ENCODE results near the gene ARMC9. TPM values are rescaled to one million over a fixed set of nuclear protein-coding genes. Genes with fewer than 3 reads are reported as not detected.

ARMC9 gene
- total RNA-seq, 1 donor from 2014 or later, result 35.2 TPM

DNA sequence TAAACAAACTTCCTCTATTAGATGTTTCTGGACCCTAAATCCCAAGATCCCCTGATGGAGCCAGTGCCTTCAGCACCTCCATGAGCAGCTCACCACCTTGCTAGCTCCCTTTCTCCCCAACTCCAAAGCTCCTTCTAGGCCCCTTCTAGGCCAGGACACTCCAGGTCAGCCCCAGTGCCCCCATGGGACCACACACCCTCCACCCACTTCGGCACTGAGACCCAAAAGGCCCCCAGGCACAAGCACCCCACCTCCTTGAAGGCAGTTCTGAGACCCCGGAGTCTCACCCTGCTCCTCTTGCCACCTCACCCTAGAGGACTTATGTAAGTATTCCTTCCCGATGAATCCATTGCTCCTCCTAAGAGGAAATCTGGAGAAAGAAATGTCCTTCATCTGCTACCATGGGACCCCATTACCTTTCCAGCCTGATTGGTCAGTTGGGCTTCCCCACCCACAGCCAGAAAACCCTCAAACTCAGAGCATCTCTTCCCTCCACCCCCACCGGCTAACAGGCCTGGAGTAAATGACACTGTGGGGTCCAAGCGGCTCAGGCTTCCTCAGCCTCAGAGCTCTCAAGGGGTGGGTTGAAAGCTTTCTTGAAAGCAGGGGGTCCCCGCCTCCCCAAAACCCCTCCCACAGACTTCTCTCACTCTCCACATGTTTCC is 9.8 kb upstream of the ARMC9 start:
- Mint-ChIP-seq H3K36me3 (no peaks in the 10 kb centered on the region), H3K4me3 (no peak overlapping the region), H3K4me1 (ENCODE audit: unreplicated experiment) (peaks cover 7% of the 10 kb centered on the region), H3K27me3 (peaks cover 33% of the 10 kb centered on the region), H3K27ac (no peak overlapping the region), H3K9me3 (no peaks in the 10 kb centered on the region)
- DNase-seq (ENCODE audit: extremely low spot score, unreplicated experiment), result no peak
- TF ChIP-seq, protein P1, sequence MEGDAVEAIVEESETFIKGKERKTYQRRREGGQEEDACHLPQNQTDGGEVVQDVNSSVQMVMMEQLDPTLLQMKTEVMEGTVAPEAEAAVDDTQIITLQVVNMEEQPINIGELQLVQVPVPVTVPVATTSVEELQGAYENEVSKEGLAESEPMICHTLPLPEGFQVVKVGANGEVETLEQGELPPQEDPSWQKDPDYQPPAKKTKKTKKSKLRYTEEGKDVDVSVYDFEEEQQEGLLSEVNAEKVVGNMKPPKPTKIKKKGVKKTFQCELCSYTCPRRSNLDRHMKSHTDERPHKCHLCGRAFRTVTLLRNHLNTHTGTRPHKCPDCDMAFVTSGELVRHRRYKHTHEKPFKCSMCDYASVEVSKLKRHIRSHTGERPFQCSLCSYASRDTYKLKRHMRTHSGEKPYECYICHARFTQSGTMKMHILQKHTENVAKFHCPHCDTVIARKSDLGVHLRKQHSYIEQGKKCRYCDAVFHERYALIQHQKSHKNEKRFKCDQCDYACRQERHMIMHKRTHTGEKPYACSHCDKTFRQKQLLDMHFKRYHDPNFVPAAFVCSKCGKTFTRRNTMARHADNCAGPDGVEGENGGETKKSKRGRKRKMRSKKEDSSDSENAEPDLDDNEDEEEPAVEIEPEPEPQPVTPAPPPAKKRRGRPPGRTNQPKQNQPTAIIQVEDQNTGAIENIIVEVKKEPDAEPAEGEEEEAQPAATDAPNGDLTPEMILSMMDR (conservative IDR thresholded peaks at IDR 0.05), result no peak

DNA sequence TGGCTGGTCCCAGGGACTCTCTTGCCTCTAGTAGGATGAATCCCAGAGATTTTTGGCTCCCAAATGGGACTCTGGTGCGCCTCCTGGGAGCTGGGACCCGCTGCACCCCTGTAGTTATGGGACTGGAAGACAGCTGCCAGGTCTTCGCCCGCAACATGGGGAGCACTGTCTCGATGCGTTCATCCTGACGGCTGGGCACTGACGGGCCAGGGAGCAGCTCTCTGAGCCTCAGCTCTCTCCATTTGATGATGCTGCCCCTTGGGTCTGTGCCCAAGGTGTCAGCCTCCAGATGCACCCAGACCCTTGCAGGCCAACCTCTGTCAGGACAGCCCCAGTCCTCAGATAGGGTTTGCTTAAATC is 9.3 kb upstream of the ARMC9 start:
- no peak for DNase-seq (ENCODE audit: extremely low spot score, unreplicated experiment)
- Mint-ChIP-seq H3K9me3 (no peaks in the 10 kb centered on the region), H3K36me3 (no peaks in the 10 kb centered on the region), H3K4me3 (no peak overlapping the region), H3K4me1 (ENCODE audit: unreplicated experiment) (peaks cover 7% of the 10 kb centered on the region), H3K27ac (no peak overlapping the region), H3K27me3 (peaks cover 33% of the 10 kb centered on the region)
- TF ChIP-seq, protein P1 (conservative IDR thresholded peaks at IDR 0.05), result no peak

DNA sequence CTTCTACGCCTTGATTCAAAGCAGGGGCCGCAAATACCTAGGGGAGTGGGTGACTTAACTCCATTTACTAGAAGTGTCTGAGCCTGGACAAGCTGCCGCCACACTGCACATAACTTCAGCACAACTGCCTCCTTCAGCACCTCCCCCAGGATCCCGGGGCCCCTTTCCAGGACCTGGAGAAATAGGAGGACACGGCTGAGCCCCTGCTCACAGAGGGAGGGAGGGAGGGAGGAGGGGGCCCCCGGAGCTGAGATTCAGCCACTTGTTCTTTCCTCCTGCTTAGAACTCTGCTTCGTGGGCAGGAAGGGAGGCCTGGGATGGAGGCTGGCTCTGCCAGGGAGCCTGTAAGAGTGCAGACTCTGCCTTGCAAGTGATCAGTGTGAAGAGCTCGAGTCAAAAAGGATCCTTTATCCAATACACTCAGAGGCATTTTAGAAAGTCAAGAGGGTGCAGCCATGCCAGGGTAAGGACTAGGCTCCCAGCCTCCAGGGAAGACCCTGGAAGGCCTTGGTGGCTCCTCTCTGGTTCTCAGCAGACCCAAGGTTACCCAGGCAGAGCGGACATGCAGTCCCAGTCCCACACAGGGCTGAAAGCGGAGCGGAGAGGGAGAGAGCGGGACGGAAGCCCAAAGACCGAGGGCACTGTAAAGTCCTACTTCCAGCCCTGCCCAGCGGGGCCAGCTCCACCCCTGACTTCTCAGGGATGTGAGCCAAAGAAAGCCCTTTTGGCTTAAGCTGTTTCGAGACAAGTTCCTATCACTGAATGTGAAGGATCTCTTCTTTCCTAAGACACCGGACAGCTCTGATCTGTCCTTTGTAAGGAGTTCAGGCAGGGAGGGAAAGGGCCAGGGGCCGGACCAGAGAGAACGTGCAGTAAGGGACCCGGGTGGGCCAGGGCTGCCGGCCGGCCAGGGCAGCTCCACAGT is 8.6 kb upstream of the ARMC9 start:
- Mint-ChIP-seq H3K4me1 (ENCODE audit: unreplicated experiment) (peaks cover 7% of the 10 kb centered on the region), H3K27me3 (peaks cover 33% of the 10 kb centered on the region), H3K36me3 (no peaks in the 10 kb centered on the region), H3K9me3 (no peaks in the 10 kb centered on the region), H3K27ac (no peak overlapping the region), H3K4me3 (no peak overlapping the region)
- TF ChIP-seq, protein P1 (conservative IDR thresholded peaks at IDR 0.05), result no peak
- no peak for DNase-seq (ENCODE audit: extremely low spot score, unreplicated experiment)

DNA sequence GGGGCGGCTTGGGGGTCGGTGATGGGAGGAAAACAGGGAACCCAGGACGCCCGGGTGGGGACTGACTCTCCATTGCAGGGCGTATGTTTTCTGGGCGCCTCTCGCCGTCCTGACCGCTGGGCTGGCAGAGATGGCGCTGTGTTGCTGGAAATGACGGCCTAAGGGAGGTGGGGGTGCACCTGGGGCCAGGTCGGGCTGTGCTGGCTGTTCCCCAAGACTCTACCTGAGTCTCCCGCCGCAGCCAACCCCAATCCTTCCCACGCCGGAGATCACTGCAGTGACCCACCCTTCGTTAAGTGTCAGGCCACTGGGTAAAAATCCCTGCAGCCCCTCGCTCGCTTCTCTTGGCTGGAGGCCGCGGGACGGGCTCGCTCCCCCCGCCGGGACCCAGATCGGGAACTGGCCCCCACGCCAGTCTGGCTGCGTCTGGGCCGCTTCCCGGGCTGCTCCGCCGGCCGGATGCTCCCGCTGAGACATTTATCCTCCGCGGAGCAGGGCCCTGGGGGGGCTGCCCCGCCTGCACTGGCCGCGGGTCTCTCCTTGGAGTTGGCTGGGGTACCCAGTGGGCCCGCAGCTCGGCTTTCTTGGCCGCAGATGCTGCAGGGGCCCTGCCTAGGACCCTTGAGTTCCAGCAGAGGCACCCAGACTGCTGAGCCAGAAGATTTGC is 7.8 kb upstream of the ARMC9 start:
- H3K36me3 Mint-ChIP-seq, result no peaks in the 10 kb centered on the region
- H3K27me3 Mint-ChIP-seq, result peaks cover 33% of the 10 kb centered on the region
- H3K27ac Mint-ChIP-seq, result no peak overlapping the region
- no peaks in the 10 kb centered on the region for H3K9me3 Mint-ChIP-seq
- H3K4me1 Mint-ChIP-seq (ENCODE audit: unreplicated experiment), result peaks cover 7% of the 10 kb centered on the region
- TF ChIP-seq, protein P1 (conservative IDR thresholded peaks at IDR 0.05), result no peak
- DNase-seq (ENCODE audit: extremely low spot score, unreplicated experiment), result no peak
- no peak overlapping the region for H3K4me3 Mint-ChIP-seq

DNA sequence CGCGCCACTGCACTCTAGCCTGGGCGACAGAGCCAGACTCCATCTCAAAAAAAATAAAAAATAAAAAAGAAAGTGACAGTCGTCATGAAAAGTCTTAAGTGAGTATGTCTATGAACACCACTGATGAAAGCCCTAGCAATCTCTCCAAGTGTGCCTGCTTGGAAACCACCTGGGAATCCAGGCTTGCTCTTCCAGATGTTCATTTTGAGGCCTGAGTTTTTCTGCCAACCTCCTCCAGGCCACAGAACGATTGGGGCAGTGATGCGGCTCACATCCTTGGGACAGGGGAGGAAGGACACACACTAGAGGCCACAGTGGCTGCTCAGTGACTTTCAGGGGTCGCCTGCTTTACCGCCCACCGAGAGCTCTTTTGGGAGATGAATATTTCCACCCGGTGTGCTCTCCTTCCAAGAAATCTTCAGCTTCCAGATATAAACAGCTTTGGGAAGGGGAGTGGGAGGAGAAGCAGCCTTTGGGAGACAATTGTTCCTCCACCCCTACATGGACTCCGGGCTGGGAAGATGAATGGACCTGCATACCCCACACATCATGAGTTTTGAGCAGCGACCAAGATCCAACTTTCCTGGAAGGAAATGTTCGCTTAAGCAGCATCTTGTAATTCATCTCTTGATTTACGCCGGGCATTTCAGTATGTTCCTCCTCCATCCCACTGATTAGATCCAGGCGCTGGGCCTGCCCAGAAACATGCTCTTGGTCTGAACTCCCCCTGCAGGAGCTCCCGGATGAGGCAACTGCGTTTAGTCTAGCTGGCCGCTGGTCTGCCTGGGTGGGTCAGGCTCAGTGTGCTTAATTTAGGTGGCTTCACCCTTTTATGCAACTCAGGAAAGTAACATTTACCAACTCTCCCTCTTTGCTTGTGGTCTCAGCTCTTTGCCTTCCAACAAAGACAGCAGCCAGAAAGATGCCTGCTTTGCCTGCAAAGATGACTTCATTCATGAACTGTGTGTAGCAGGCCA is 6.2 kb upstream of the ARMC9 start:
- Mint-ChIP-seq H3K36me3 (no peaks in the 10 kb centered on the region), H3K4me3 (no peak overlapping the region), H3K27ac (peak overlapping the region; percentile 34), H3K4me1 (ENCODE audit: unreplicated experiment) (peaks cover 7% of the 10 kb centered on the region), H3K27me3 (peaks cover 36% of the 10 kb centered on the region), H3K9me3 (no peaks in the 10 kb centered on the region)
- peak; percentile 77 for DNase-seq (ENCODE audit: extremely low spot score, unreplicated experiment)
- TF ChIP-seq, protein P1 (conservative IDR thresholded peaks at IDR 0.05), result peak; percentile 76
